KMS-11 (cell line): Measurements from ENCODE around the gene CXorf58.

Experiments
- H2AFZ ChIP-seq: fragments of 200-600 bp; sonication (generic); 2 replicates; pipeline ENCODE4 v1.6.1; 2016; ENCODE audit warnings: antibody characterized with exemption, mixed run types, low read depth
- H3K27ac ChIP-seq: fragments of 200-600 bp; sonication (generic); 2 replicates; pipeline ENCODE4 v1.6.1; 2016; ENCODE audit warnings: mild to moderate bottlenecking, mixed run types
- H3K27me3 ChIP-seq: fragments of 200-600 bp; sonication (generic); 2 replicates; pipeline ENCODE4 v1.6.1; 2017; ENCODE audit warnings: mild to moderate bottlenecking, low read depth, mixed run types, moderate library complexity; ENCODE audit not compliant: insufficient read depth
- H3K36me3 ChIP-seq: fragments of 200-600 bp; sonication (generic); 2 replicates; pipeline ENCODE4 v1.6.1; 2017; ENCODE audit warnings: mild to moderate bottlenecking, mixed run types; ENCODE audit not compliant: insufficient read depth
- H3K4me1 ChIP-seq: fragments of 200-600 bp; sonication (generic); 2 replicates; pipeline ENCODE4 v1.6.1; 2016; ENCODE audit warnings: mild to moderate bottlenecking, low read depth, mixed run types; ENCODE audit not compliant: poor library complexity, severe bottlenecking
- H3K4me2 ChIP-seq: fragments of 200-600 bp; sonication (generic); 2 replicates; pipeline ENCODE4 v1.7.0; 2016; ENCODE audit warnings: mild to moderate bottlenecking, mixed run types
- H3K4me3 ChIP-seq: fragments of 200-600 bp; sonication (generic); IDR thresholded peaks from 2 replicates; pipeline ENCODE4 v1.6.1; 2017; ENCODE audit warnings: low read depth, low read length, mixed read lengths; ENCODE audit not compliant: insufficient read depth
- H3K79me2 ChIP-seq: fragments of 200-600 bp; sonication (generic); 2 replicates; pipeline ENCODE4 v1.6.1; 2016; ENCODE audit warnings: low read depth, mixed run types; ENCODE audit not compliant: insufficient read depth
- H3K9ac ChIP-seq: fragments of 200-600 bp; sonication (generic); 2 replicates; pipeline ENCODE4 v1.6.1; 2016; ENCODE audit warnings: mild to moderate bottlenecking, mixed run types
- H4K20me1 ChIP-seq: fragments of 200-600 bp; sonication (generic); 2 replicates; pipeline ENCODE4 v1.6.1; 2016; ENCODE audit warnings: mild to moderate bottlenecking, mixed run types; ENCODE audit not compliant: insufficient read depth
- CTCF ChIP-seq: fragments of 200-600 bp; sonication (generic); conservative IDR thresholded peaks from 2 replicates; pipeline ENCODE4 v1.6.1; 2017; ENCODE audit warnings: low read depth, mild to moderate bottlenecking, antibody characterized with exemption, low read length, moderate library complexity, mixed read lengths

CXorf58 gene

GRCh38 chrX:23870041-23870440 is 37.8 kb upstream of the CXorf58 start:
- H3K4me1 ChIP-seq, result no peaks in the 10 kb centered on the region
- H3K27ac ChIP-seq, result no peak overlapping the region
- H3K4me2 ChIP-seq, result no peak overlapping the region
- no peak overlapping the region for H3K4me3 ChIP-seq
- no peak for TF ChIP-seq CTCF
- H2AFZ ChIP-seq, result no peak overlapping the region
- no peaks in the 10 kb centered on the region for H4K20me1 ChIP-seq
- H3K9ac ChIP-seq, result no peak overlapping the region
- no peaks in the 10 kb centered on the region for H3K36me3 ChIP-seq
- no peaks in the 10 kb centered on the region for H3K79me2 ChIP-seq
- no peaks in the 10 kb centered on the region for H3K27me3 ChIP-seq

- no peak overlapping the region for H3K9ac ChIP-seq
- no peak for TF ChIP-seq CTCF
- H4K20me1 ChIP-seq, result no peaks in the 10 kb centered on the region
- no peaks in the 10 kb centered on the region for H3K4me1 ChIP-seq
- H3K4me2 ChIP-seq, result no peak overlapping the region
- H3K4me3 ChIP-seq, result no peak overlapping the region
- H3K27ac ChIP-seq, result no peak overlapping the region
- no peak overlapping the region for H2AFZ ChIP-seq
- no peaks in the 10 kb centered on the region for H3K27me3 ChIP-seq
- no peaks in the 10 kb centered on the region for H3K79me2 ChIP-seq
- no peaks in the 10 kb centered on the region for H3K36me3 ChIP-seq
Measured at GRCh38 chrX:23871905-23872546, 35.8 kb upstream of the CXorf58 start.

GRCh38 chrX:23879380-23880090 is 28.3 kb upstream of the CXorf58 start:
- Histone ChIP-seq H2AFZ (no peak overlapping the region), H3K9ac (no peak overlapping the region), H3K79me2 (no peaks in the 10 kb centered on the region), H4K20me1 (no peaks in the 10 kb centered on the region), H3K27ac (no peak overlapping the region), H3K4me2 (no peak overlapping the region), H3K36me3 (no peaks in the 10 kb centered on the region), H3K4me1 (no peaks in the 10 kb centered on the region), H3K27me3 (no peaks in the 10 kb centered on the region), H3K4me3 (no peak overlapping the region)
- TF ChIP-seq CTCF, result no peak

GRCh38 chrX:23883737-23884354 is 24.0 kb upstream of the CXorf58 start:
- Histone ChIP-seq H3K79me2 (no peaks in the 10 kb centered on the region), H3K9ac (no peak overlapping the region), H2AFZ (no peak overlapping the region), H3K4me2 (no peak overlapping the region), H3K36me3 (no peaks in the 10 kb centered on the region), H4K20me1 (no peaks in the 10 kb centered on the region), H3K27me3 (no peaks in the 10 kb centered on the region), H3K27ac (no peak overlapping the region), H3K4me3 (no peak overlapping the region), H3K4me1 (no peaks in the 10 kb centered on the region)
- TF ChIP-seq CTCF, result no peak
